Kidney (tissue), 14 donors: ENCODE measurements around the gene SOX11. TPM values are rescaled to one million over a fixed set of nuclear protein-coding genes. Genes with fewer than 3 reads are reported as not detected.

ENCODE experiments used
- DNase-seq, 5 donors: peaks; one replicate each; pipeline ENCODE4 v3.0.0-alpha.2; 2013 to 2020
- FAIRE-seq: peaks from 2 replicates; lab custom pipeline; 2012; peaks lifted over from hg19 to GRCh38; lab: Jason Lieb, UNC
- H3K27ac ChIP-seq, 2 donors: one replicate each; pipeline ENCODE4 v1.7.0; 2013; ENCODE audit warnings: low read depth in 2 of 2, low read length in 2 of 2, inconsistent platforms in 1 of 2
- H3K27me3 ChIP-seq: one replicate; pipeline ENCODE4 v1.7.1; 2013; ENCODE audit warnings: low read length, inconsistent platforms; ENCODE audit not compliant: control insufficient read depth, insufficient read depth
- H3K36me3 ChIP-seq, 3 donors: one replicate each; pipeline versions ENCODE4 v1.7.0 to v1.7.1; 2013; ENCODE audit warnings: low read length in 3 of 3, control low read depth in 1 of 3, inconsistent platforms in 1 of 3; ENCODE audit not compliant: insufficient read depth in 3 of 3, control insufficient read depth in 2 of 3
- H3K4me1 ChIP-seq, 3 donors: one replicate each; pipeline versions ENCODE4 v1.7.0 to v1.7.1; 2013; ENCODE audit warnings: low read length in 3 of 3, inconsistent platforms in 1 of 3, low read depth in 1 of 3; ENCODE audit not compliant: control insufficient read depth in 2 of 3, insufficient read depth in 2 of 3
- H3K4me3 ChIP-seq, 3 donors: one replicate each; pipeline versions ENCODE4 v1.7.0 to v1.8.1; 2013; ENCODE audit warnings: low read length in 3 of 3, control low read depth in 1 of 3, inconsistent platforms in 1 of 3
- H3K9ac ChIP-seq, 3 donors: one replicate each; pipeline versions ENCODE4 v1.7.0 to v1.7.1; 2013; ENCODE audit warnings: low read length in 3 of 3, control low read depth in 1 of 3, inconsistent platforms in 1 of 3
- H3K9me3 ChIP-seq, 3 donors: one replicate each; pipeline versions ENCODE4 v1.7.0 to v1.7.1; 2013; ENCODE audit warnings: low read length in 3 of 3, control low read depth in 1 of 3, inconsistent platforms in 1 of 3; ENCODE audit not compliant: control insufficient read depth in 2 of 3, insufficient read depth in 1 of 3
- CTCF ChIP-seq: IDR thresholded peaks from 3 replicates; pipeline ENCODE4 v1.5.1; 2012; ENCODE audit warnings: mild to moderate bottlenecking, moderate library complexity, borderline replicate concordance; ENCODE audit not compliant: insufficient read depth; ENCODE audit errors: extremely low read depth
- intact Hi-C: fragments of 100-400 bp; cut with DNase I; formaldehyde crosslinking; loops from one replicate; pipeline ENCODE4 v1.11.1; 2022
- polyA plus RNA-seq: library from polyadenylated mRNA; stranded (reverse); fragments of 350-450 nt; fragmentation: Illumina TruSeq; extraction: RNeasy Lipid Tissue Mini Kit (QIAGEN cat#74804); gene quantifications from one replicate; pipeline ENCODE4 v1.2.3, GENCODE V29; 2014; ENCODE audit warnings: low read depth, low replicate concordance; ENCODE audit not compliant: insufficient read depth
- total RNA-seq: library from RNA; stranded (reverse); fragmentation: NEBNext Ultra II Directional; extraction: Animal tissue kit (Norgen Biotek cat#: 25700); gene quantifications from one replicate; pipeline ENCODE4 v1.2.1, GENCODE V29; 2021
- donor health status: control.
- donor health status: control.
- donor health status: control.
- donor health status: control.
- donor health status: control.
- donor health status: DM: yes; HTN: yes; CAD: no.
- donor health status: Normal renal cell carcinoma (clear cell type).

The SOX11 gene
- total and polyA plus RNA-seq, 2 donors from 2014 or later, result 0.22 TPM; not detected in 1

- FAIRE-seq (no peak), DNase-seq (peak in 1 of 5 donors; percentile 74)
- H3K4me1 ChIP-seq, result no peaks in the 10 kb centered on the region
- no peak overlapping the region for H3K9ac ChIP-seq
- TF ChIP-seq CTCF, result no peak
- intact Hi-C loops, result no loop called here
- no peak overlapping the region for H3K27ac ChIP-seq
- no peak overlapping the region for H3K4me3 ChIP-seq
- no peaks in the 10 kb centered on the region for H3K27me3 ChIP-seq
- no peaks in the 10 kb centered on the region for H3K9me3 ChIP-seq
- H3K36me3 ChIP-seq, result no peaks in the 10 kb centered on the region
Measured at GRCh38 chr2:5706717-5707455, 14.7 kb downstream of the SOX11 start.

- no peaks in the 10 kb centered on the region for H3K4me1 ChIP-seq
- H3K27me3 ChIP-seq, result no peaks in the 10 kb centered on the region
- H3K9me3 ChIP-seq, result no peaks in the 10 kb centered on the region
- H3K4me3 ChIP-seq, result no peak overlapping the region
- DNase-seq (no peak), FAIRE-seq (no peak)
- intact Hi-C loops, result no loop called here
- H3K9ac ChIP-seq, result no peak overlapping the region
- no peak overlapping the region for H3K27ac ChIP-seq
- no peak for TF ChIP-seq CTCF
- no peaks in the 10 kb centered on the region for H3K36me3 ChIP-seq
Measured at GRCh38 chr2:5710615-5711014, 18.4 kb downstream of the SOX11 start.

GRCh38 chr2:5713101-5713500 lies 20.9 kb downstream of the SOX11 start:
- no peak overlapping the region for H3K9ac ChIP-seq
- DNase-seq, result no peak
- no peaks in the 10 kb centered on the region for H3K4me1 ChIP-seq
- H3K9me3 ChIP-seq, result no peaks in the 10 kb centered on the region
- no peaks in the 10 kb centered on the region for H3K36me3 ChIP-seq
- no peak overlapping the region for H3K4me3 ChIP-seq
- no peak for FAIRE-seq
- H3K27me3 ChIP-seq, result no peaks in the 10 kb centered on the region
- no peak overlapping the region for H3K27ac ChIP-seq
- intact Hi-C loops, result no loop called here
- no peak for TF ChIP-seq CTCF
